GM21576 (cell line): ENCODE results near the gene SYNE2.

Source experiments
- ATAC-seq: cut with Tn5 transposase; IDR thresholded peaks from one replicate; pipeline ENCODE4 v1.9.1; 2021; ENCODE audit warnings: mild to moderate bottlenecking, moderate library complexity; ENCODE audit not compliant: unreplicated experiment

SYNE2 gene

DNA sequence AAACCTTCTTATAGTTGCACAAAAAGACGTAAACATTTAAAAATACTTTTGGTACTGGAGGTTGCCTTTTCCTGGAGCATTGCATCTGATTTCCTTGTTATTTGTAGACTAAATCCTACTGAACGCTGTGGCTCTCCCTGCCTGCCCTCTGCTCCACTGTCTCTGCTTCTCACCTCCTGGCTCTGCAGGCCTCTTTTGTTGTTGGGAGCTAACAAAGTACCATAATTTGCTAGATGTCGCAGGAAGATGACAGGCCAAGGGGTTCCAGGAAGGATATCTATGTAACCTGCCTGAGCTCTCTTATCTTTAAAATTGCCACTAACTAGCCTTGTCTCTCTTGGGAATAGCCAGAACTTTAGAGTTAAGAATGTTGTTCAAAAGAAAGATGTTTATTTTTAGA lies 21.4 kb downstream of the SYNE2 start:
- no peak for ATAC-seq

- ATAC-seq, result no peak
Observed at GRCh38 chr14:63875311-63875710, 22.5 kb downstream of the SYNE2 start.

DNA sequence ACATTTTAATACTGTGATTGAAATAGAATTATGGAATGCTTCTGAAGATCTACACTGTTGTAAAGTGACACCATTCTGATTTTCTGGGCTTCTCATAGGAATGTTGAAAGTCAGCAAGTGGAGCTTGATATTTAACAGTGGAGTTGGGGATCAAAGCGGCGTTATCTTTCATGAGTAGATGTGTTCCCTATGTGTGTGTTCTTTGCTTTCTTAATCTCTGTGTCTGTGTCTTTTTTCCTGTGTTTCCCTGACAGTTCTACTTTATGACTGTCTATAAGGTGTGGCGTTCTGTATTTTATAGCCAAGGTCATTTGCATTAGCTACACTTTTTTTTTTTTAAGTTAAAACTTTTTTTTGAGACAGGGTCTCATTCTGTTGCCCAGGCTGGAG lies 24.7 kb downstream of the SYNE2 start:
- ATAC-seq, result no peak

- ATAC-seq, result no peak
Observed at GRCh38 chr14:63878052-63878451, 25.2 kb downstream of the SYNE2 start.

GRCh38 chr14:63878792-63879191 lies 26.0 kb downstream of the SYNE2 start:
- no peak for ATAC-seq

DNA sequence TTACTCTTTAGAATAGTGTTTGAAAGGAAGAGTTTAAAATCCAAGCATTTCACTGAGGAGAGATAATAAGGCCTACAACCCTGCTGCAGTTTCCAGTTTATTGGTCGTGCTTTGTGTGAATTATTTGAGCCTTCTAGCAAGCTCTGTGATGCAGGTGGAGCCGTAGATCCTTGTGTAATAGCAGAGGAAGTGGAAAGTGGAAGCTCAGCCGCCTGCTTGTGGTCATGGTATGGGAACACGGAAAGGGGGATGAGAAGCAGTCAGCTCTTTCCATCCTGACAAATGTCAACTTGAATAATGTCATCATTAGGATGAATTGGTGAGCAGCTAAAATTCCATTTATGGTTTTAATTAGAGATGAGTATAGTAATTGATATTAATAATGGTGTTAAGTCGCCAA lies 29.1 kb downstream of the SYNE2 start:
- no peak for ATAC-seq

GRCh38 chr14:63887899-63888298 lies 35.1 kb downstream of the SYNE2 start:
- ATAC-seq, result no peak

- no peak for ATAC-seq
Observed at GRCh38 chr14:63890553-63890952, 37.7 kb downstream of the SYNE2 start.

- ATAC-seq, result no peak
Observed at GRCh38 chr14:63891148-63891975, 38.6 kb downstream of the SYNE2 start.

- no peak for ATAC-seq
Observed at GRCh38 chr14:63892265-63892664, 39.5 kb downstream of the SYNE2 start.

- ATAC-seq, result no peak
Observed at GRCh38 chr14:63893701-63894458, 41.1 kb downstream of the SYNE2 start.

- ATAC-seq, result no peak
Observed at GRCh38 chr14:63895510-63895909, 42.7 kb downstream of the SYNE2 start.

DNA sequence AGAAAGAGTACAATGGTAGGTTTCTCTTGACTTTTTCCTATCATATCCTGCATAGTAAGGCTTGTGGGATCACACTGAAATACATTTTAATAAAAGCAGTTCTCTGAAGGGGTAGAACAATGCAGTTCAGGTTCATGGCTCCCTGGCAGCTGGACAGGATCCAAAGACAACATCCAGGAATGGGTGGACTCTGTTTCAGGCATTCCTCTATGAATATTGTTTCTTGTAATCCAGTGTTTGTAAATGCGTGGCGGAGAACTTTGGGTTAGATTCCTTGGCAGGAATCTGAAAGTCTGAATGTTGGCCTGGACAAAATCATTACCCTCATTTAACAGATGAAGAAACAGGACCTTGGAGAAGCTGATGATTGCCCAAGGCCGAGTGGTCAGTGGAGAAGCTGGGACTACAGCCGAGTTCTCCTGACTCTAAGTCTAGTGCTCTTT lies 43.5 kb downstream of the SYNE2 start:
- no peak for ATAC-seq

DNA sequence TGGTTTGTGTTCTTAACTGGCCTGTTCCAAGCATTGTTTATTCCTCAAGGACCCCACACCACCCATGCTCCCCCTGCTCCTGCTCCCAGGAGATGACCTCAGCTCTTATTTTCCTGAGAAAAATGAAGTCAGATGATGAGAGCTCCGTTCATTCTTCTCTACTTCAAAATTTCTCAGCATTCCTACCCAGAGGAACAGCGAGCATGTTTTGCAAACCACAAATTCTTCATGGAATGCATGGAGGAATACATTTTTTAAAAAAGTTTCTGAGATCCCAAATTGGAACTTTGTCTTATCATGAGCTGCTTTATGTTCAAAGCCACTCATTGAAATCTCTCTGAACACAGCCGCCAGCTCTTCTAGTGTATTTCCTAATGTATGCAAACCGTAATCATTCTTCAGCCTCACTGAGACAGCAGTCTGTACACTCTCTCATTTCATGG lies 44.9 kb downstream of the SYNE2 start:
- no peak for ATAC-seq

- no peak for ATAC-seq
Observed at GRCh38 chr14:63899953-63900352, 47.1 kb downstream of the SYNE2 start.

- no peak for ATAC-seq
Observed at GRCh38 chr14:63901434-63902085, 48.8 kb downstream of the SYNE2 start.

DNA sequence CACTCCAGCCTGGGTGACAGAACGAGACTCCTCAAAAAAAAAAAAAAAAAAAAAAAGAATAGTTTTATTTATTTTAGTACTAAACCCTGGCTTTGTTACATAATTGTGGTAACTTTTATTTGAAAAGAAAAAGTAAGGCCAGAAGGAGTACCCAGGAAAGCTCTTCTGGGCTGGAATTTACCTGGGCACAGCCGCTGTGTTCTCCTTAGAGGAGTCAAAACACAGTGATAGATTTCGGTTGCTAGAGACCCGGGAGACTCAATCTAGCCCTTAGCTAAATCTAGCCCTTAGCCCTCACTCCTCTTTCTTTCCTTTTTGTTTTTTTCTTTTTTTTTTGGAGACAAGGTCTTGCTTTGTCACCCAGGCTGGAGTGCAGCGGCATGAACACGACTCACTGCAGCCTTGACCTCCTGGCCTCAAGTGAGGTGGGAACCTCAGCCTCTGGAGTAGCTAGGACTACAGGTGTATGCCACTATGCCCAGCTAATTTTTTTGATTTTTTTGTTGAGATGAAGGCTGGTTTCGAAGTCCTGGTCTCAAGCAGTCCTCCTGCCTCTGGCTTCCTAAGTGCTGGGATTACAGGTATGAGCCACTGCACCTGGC lies 49.7 kb downstream of the SYNE2 start:
- ATAC-seq, result no peak

DNA sequence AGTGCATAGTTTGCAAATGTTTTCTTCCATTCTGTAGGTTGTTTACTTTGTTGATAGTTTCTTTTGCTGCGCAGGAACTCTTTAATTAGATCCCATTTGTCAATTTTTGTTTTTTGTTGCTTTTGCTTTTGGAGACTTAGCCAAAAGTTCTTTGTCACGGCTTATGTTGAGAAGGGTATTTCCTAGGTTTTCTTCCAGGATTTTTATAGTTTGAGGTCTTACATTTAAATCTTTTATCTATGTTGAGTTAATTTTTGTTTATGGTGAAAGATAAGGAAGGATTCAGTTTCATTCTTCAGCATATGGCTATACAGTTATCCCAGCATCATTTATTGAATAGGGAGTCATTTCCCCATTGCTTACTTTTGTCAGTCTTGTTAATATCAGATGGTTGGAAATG lies 51.9 kb downstream of the SYNE2 start:
- ATAC-seq, result no peak

DNA sequence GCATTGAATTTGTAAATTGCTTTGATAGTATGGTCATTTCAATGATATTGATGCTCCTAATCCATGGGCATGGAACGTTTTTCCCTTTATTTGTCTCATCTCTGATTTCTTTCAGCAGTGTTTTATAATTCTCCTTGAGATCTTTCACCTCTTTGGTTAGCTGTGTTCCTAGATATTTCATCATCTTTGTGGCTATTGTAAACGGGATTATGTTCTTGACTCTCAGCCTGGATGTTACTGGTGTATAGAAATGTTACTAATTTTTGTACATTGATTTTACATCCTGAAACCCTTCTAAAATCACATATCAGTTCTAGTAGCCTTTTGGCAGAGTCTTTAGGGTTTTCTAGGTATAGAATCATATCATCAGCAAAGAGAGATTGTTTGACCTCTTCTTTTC lies 52.6 kb downstream of the SYNE2 start:
- ATAC-seq, result no peak

DNA sequence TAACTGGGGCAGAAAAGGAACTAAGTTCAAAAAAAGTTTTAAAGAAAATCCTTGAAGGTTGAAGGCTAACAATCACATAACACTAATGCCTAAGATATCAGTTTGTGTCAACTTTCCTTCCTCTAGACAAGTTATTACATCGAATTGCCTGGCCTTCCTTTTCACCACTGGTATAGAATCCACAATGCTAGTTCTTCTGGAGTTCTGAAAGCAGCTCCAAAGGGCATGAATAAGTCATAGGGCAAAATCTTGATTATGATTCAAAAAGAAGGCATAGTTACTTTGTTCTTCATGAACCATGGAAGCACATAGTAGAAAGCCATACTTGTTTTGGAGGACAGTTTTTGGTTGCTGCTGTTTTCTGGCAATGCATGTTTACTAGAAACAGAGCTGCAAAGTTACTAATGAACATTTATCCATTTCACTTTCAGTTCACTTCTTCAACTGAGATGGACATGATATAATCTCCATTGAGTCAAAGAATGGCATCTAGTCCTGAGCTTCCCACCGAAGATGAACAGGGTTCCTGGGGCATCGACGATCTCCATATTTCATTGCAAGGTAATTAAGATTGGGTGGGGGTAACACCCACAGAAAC lies 56.0 kb downstream of the SYNE2 start:
- no peak for ATAC-seq

- ATAC-seq, result no peak
Observed at GRCh38 chr14:63909984-63910383, 57.2 kb downstream of the SYNE2 start.
